GM13976 (cell line): ENCODE data around the gene LAP3.

ENCODE experiments used
- DNase-seq: peaks from one replicate; pipeline ENCODE4 v3.0.0; 2012; ENCODE audit warnings: low spot score
- in situ Hi-C: fragments of 300-500 bp; cut with MboI; formaldehyde crosslinking; loops from one replicate; pipeline ENCODE4 v1.12.0; 2022; ENCODE audit warnings: low sequenced_read_pairs, mixed read lengths, inconsistent platforms; ENCODE audit not compliant: unreplicated experiment
- TF ChIP-seq, protein P1 (sequence below): IDR thresholded peaks from 2 replicates; pipeline ENCODE4 v1.5.1; 2012; ENCODE audit warnings: borderline replicate concordance, mild to moderate bottlenecking; ENCODE audit not compliant: insufficient read depth; ENCODE audit errors: extremely low read depth, missing control alignments, control extremely low read depth

The LAP3 gene

DNA sequence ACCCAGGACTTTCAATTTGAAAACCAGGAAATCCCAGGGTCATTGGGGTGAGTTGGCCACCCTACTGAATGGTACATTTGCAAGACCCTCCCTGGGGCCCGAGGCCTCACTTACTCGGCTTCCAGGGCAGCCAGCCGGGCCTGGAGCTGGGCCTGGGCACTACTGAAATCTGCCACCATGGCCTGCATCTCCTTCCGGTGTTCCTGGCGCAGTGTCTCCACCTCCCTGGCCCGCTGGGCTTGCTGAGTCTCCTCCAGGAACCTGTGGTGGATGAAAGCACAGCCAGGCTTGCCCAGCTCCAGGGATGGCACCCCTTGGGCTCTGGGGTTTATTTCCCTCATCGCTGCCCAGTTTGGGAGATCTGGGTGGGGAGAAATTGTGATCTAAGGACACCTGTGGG lies 62.1 kb downstream of the LAP3 start:
- TF ChIP-seq, protein P1, sequence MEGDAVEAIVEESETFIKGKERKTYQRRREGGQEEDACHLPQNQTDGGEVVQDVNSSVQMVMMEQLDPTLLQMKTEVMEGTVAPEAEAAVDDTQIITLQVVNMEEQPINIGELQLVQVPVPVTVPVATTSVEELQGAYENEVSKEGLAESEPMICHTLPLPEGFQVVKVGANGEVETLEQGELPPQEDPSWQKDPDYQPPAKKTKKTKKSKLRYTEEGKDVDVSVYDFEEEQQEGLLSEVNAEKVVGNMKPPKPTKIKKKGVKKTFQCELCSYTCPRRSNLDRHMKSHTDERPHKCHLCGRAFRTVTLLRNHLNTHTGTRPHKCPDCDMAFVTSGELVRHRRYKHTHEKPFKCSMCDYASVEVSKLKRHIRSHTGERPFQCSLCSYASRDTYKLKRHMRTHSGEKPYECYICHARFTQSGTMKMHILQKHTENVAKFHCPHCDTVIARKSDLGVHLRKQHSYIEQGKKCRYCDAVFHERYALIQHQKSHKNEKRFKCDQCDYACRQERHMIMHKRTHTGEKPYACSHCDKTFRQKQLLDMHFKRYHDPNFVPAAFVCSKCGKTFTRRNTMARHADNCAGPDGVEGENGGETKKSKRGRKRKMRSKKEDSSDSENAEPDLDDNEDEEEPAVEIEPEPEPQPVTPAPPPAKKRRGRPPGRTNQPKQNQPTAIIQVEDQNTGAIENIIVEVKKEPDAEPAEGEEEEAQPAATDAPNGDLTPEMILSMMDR = no peak
- DNase-seq = no peak
- in situ Hi-C loops = no loop called here

DNA sequence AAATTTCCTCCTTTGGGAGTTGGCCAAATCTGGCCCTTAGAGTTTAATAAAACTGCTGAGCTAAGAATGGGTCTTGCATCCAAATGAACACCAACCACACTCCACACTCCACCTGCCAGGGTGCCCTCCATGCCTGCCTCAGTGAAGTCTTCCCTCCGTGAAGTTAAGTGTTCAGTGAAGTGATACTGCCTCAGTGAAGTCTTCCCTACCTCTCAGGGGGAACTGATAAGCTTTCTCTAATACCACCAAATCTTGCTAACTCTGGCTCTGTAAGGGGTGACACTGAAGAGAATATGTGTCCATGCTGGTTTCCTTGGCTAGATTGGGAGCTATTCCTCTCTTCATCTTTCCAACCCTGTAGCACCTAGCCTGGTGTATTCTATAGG lies 65.4 kb downstream of the LAP3 start:
- TF ChIP-seq, protein P1 = no peak
- in situ Hi-C loops = no loop called here

DNA sequence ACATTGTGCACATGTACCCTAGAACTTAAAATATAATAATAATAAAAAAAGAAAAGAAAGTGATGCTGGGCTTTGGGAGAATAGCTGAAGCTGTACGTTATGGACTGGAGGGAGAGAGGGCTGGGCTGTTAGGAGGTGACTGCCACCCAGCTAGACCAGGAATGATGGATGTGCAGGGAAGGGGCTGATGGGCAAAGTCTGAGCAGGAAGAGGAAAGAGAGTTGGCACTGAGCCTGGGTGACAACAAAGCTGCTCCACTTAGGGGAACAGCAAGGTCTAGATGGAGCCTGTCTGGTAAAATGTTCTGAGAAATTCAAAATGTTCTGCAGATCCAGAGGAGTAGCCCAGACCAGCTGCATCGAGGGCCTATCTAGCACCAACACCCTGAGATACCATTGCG lies 69.7 kb downstream of the LAP3 start:
- in situ Hi-C loops = no loop called here
- TF ChIP-seq, protein P1 = no peak
- DNase-seq = no peak

More for the DNA sequence above, 65.4 kb downstream of the LAP3 start:
- DNase-seq = no peak

DNA sequence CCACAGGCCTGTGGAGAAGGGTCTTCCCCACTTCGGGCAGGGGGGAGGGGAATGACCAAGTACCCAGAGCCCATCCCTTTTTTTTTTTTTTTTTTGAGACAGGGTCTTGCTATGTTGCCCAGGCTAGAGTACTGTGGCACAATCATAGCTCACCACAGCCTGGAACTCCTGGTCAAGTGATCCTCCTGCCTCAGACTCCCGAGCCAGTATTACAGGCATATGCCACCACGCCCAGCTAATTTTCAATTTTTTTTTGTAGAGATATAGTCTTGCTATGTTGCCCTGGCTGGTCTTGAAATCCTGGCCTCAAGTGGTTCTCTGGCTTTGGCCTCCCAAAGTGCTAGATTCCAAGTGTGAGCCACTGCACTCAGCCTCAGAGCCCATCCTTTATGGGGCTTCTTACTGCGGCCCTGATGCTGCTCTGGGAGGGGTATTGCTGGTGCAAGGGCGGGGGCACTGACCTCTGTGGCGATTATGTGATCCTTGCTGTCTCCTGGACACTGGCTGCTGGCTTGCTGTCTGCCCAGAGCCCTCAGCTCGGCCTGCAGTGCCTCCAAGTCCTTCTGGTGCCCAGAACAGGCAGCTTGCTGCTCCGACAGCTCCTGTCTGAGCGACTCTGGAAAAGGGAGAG lies 70.3 kb downstream of the LAP3 start:
- in situ Hi-C loops = no loop called here
- TF ChIP-seq, protein P1 = no peak
- DNase-seq = no peak

DNA sequence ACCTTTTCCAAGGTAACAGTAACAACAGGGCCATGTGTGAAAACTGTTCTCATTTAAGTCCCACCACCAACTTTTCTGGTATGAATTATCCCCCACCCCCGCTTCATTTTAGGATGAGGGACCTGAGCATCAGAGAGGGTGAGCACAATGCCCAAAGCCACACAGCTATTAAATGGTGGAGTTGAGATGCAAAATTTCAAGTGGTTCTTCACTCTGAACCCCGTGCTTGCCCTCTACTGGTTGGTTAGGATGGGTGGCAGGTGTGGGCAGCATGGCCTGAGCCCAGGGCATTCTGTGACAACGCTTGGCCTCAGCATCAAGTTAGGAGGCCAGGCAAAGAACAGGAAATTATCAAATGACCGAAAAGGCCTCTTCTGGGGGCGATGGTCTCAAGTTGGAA lies 70.9 kb downstream of the LAP3 start:
- in situ Hi-C loops = no loop called here

DNA sequence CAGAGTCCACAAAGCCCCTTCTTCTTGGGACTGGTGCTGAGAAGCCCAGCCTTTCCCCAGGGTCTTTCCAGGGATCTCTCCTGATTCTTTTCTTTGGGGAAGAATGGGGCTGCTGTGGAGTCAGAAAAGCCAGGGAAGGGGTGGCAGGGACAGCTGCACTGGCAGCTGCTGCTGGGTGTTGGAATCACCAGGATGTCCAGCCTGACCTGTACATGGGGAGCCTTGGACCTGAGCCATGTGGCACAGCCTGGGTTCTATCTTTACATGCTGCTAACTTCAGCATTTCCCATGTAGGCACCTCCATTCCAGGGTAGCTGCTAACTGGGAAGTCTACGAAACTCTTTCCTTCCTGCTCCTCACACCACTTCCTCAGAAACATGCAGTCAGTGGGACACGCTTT lies 73.4 kb downstream of the LAP3 start:
- in situ Hi-C loops = no loop called here

More for the DNA sequence above, 70.9 kb downstream of the LAP3 start:
- DNase-seq = no peak
- TF ChIP-seq, protein P1 = no peak

More for the DNA sequence above, 73.4 kb downstream of the LAP3 start:
- TF ChIP-seq, protein P1 = no peak
- DNase-seq = no peak
